Osteoblast (primary cell): ENCODE measurements around the gene ANKAR. TPM values are rescaled to one million over a fixed set of nuclear protein-coding genes. Genes with fewer than 3 reads are reported as not detected.
A peak's percentile ranks its signal among the peaks of the same experiment; 100 is the strongest.

Experiments
- DNase-seq: peaks from one replicate; pipeline ENCODE4 v3.0.0; 2011; ENCODE audit warnings: low spot score, mixed read lengths; ENCODE audit not compliant: insufficient read length; ENCODE audit errors: missing footprints
- H2AFZ ChIP-seq: 2 replicates; pipeline ENCODE4 v1.6.0; 2011; ENCODE audit warnings: mild to moderate bottlenecking, low read length
- H3K27ac ChIP-seq: 2 replicates; pipeline ENCODE4 v1.5.1; 2011; ENCODE audit warnings: mild to moderate bottlenecking, low read depth, low read length, moderate library complexity
- H3K27me3 ChIP-seq: 2 replicates; pipeline ENCODE4 v1.6.0; 2012; ENCODE audit warnings: mild to moderate bottlenecking, control low read depth, inconsistent platforms, low read length, moderate library complexity; ENCODE audit not compliant: insufficient read depth
- H3K36me3 ChIP-seq: 2 replicates; pipeline ENCODE4 v1.5.1; 2011; ENCODE audit warnings: mild to moderate bottlenecking, low read length, control low read depth, moderate library complexity; ENCODE audit not compliant: insufficient read depth
- H3K4me1 ChIP-seq: 2 replicates; pipeline ENCODE4 v1.5.1; 2011; ENCODE audit warnings: mild to moderate bottlenecking, low read length, control low read depth, moderate library complexity; ENCODE audit not compliant: insufficient read depth
- H3K4me2 ChIP-seq: 2 replicates; pipeline ENCODE4 v1.6.0; 2011; ENCODE audit warnings: mild to moderate bottlenecking, low read length; ENCODE audit not compliant: insufficient read depth
- H3K4me3 ChIP-seq: fragments of 200-600 bp; sonication (generic); 3 replicates; pipeline ENCODE4 v1.5.1; 2012; ENCODE audit warnings: mild to moderate bottlenecking, low read length, inconsistent platforms; ENCODE audit not compliant: insufficient read depth
- H3K79me2 ChIP-seq: 2 replicates; pipeline ENCODE4 v1.6.0; 2012; ENCODE audit warnings: mild to moderate bottlenecking, low read length, control low read depth, inconsistent platforms; ENCODE audit not compliant: insufficient read depth
- H3K9me3 ChIP-seq: 2 replicates; pipeline ENCODE4 v1.5.1; 2011; ENCODE audit warnings: low read depth, low read length, control low read depth
- H4K20me1 ChIP-seq: 2 replicates; pipeline ENCODE4 v1.6.0; 2012; ENCODE audit warnings: mild to moderate bottlenecking, low read length, control low read depth; ENCODE audit not compliant: insufficient read depth
- total RNA-seq: library from RNA; depleted of rRNA; stranded (reverse); fragments of >200 nt; gene quantifications from 2 replicates; pipeline ENCODE4 v1.2.3, GENCODE V29; 2012
- TF ChIP-seq, protein P1 (sequence below): IDR thresholded peaks from 2 replicates; pipeline ENCODE4 v1.5.1; 2011; ENCODE audit warnings: mild to moderate bottlenecking, low read depth, low read length, moderate library complexity; ENCODE audit errors: extremely low read depth

The ANKAR gene
- total RNA-seq, 1 donor: 14.1 TPM

DNA sequence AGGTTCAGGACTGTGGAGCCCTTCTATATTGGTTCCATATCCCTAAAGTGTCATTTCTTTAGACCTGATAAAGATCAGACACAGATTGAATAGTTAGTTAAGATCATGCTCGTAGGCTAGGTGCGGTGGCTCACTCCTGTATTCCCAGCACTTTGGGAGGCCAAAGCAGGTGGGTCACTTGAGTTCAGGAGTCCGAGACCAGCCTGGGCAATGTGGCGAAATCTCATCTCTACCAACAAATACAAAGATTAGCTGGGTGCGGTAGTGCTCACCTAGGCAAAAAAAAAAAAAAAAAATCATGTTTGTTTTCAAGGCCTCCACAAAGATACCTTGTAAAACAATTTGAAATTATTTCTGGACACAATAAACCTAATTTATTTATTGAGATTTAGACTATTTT, 4.6 kb upstream of the ANKAR start:
- Histone ChIP-seq H4K20me1 (no peaks in the 10 kb centered on the region), H3K4me3 (no peak overlapping the region), H3K4me1 (peaks cover 11% of the 10 kb centered on the region), H3K9me3 (no peaks in the 10 kb centered on the region), H3K79me2 (peaks cover 11% of the 10 kb centered on the region), H3K4me2 (no peak overlapping the region), H3K36me3 (peaks cover 42% of the 10 kb centered on the region), H2AFZ (no peak overlapping the region), H3K27me3 (no peaks in the 10 kb centered on the region), H3K27ac (no peak overlapping the region)
- TF ChIP-seq, protein P1, sequence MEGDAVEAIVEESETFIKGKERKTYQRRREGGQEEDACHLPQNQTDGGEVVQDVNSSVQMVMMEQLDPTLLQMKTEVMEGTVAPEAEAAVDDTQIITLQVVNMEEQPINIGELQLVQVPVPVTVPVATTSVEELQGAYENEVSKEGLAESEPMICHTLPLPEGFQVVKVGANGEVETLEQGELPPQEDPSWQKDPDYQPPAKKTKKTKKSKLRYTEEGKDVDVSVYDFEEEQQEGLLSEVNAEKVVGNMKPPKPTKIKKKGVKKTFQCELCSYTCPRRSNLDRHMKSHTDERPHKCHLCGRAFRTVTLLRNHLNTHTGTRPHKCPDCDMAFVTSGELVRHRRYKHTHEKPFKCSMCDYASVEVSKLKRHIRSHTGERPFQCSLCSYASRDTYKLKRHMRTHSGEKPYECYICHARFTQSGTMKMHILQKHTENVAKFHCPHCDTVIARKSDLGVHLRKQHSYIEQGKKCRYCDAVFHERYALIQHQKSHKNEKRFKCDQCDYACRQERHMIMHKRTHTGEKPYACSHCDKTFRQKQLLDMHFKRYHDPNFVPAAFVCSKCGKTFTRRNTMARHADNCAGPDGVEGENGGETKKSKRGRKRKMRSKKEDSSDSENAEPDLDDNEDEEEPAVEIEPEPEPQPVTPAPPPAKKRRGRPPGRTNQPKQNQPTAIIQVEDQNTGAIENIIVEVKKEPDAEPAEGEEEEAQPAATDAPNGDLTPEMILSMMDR: no peak
- DNase-seq: no peak

DNA sequence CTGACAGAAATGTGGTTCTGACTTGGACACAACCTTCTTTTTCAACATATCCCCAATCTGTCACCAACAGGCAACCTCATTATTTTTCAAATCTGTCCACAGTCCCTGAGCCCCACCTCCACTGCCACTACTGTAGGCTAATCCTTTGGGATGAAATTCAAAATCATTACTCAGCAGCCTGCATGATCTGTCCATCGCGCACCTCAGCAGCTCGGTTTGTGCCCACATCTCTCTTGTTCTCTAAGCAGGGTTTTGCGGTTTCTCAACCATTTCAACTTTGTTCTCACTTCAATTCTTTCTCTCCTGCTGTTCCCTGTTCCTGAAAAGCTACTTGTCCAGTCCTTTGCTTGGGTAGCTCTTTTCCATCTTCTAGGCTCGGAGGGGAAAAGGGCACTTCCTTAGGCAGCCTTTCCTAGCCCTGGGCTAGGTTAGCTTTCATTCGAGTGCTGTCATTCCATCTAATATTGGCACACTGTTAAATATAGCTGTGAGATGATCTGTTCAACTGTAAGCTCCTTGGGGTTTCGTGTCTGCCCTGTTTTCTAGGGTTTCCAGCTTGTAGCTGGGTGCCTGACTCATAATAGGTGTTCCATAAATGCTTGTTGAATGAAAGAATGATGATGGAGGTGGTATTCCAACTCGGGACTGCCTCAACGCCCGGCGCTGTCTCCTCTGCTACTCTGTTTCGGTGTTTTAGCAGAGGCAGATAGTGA, 653 bp upstream of the ANKAR start:
- Histone ChIP-seq H2AFZ (peak overlapping the region; percentile 97), H3K27ac (peak overlapping the region; percentile 82), H3K36me3 (peaks cover 15% of the 10 kb centered on the region), H3K4me1 (peaks cover 21% of the 10 kb centered on the region), H3K9me3 (no peaks in the 10 kb centered on the region), H3K27me3 (no peaks in the 10 kb centered on the region), H4K20me1 (no peaks in the 10 kb centered on the region), H3K4me3 (peak overlapping the region; percentile 76), H3K4me2 (peak overlapping the region; percentile 89), H3K79me2 (peaks cover 21% of the 10 kb centered on the region)
- DNase-seq: peak; percentile 32
- TF ChIP-seq, protein P1: no peak

DNA sequence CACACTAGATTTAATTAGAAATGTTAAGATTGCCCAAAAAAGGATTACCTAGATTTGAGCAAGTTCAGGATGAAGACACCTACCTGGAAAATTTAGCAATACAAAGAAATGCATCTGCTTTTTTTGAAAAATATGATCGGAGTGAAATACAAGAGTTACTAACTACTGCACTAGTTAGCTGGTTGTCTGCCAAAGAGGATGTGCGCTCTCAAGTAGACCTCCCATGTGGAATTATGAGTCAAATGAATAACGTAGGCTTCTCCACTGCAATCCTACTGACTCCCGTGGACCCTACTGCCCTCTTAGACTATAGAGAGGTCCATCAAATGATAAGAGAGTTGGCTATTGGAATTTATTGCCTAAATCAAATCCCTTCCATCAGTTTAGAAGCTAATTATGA, 2.0 kb downstream of the ANKAR start:
- TF ChIP-seq, protein P1: no peak
- Histone ChIP-seq H3K4me3 (no peak overlapping the region), H2AFZ (no peak overlapping the region), H3K4me2 (peak overlapping the region; percentile 16), H4K20me1 (no peaks in the 10 kb centered on the region), H3K36me3 (peaks cover 2% of the 10 kb centered on the region), H3K4me1 (peaks cover 21% of the 10 kb centered on the region), H3K9me3 (no peaks in the 10 kb centered on the region), H3K79me2 (peaks cover 35% of the 10 kb centered on the region), H3K27me3 (no peaks in the 10 kb centered on the region), H3K27ac (no peak overlapping the region)
- DNase-seq: peak; percentile 81

GRCh38 chr2:189679226-189679625, 4.8 kb downstream of the ANKAR start:
- H3K4me1 ChIP-seq: peaks cover 11% of the 10 kb centered on the region
- no peaks in the 10 kb centered on the region for H3K36me3 ChIP-seq
- DNase-seq: no peak
- no peak overlapping the region for H3K4me3 ChIP-seq
- H4K20me1 ChIP-seq: no peaks in the 10 kb centered on the region
- H3K27me3 ChIP-seq: no peaks in the 10 kb centered on the region
- no peaks in the 10 kb centered on the region for H3K9me3 ChIP-seq
- no peak overlapping the region for H2AFZ ChIP-seq
- no peak overlapping the region for H3K27ac ChIP-seq
- peaks cover 40% of the 10 kb centered on the region for H3K79me2 ChIP-seq
- no peak overlapping the region for H3K4me2 ChIP-seq
- TF ChIP-seq, protein P1: no peak
